Activated CD4-positive, alpha-beta T cell treated with anti-CD3 and anti-CD28 coated beads for 24 hours (primary cell): ENCODE measurements around the gene SLC25A43.
"Not testable (repeated sequence)": the region's sequence is repeated elsewhere in the genome, so short reads cannot be mapped to it uniquely, and the experiment has no call there.

Source experiments
- DNase-seq, 2 donors: peaks; one replicate each; pipeline ENCODE4 v3.0.0-alpha.2; 2020; ENCODE audit warnings: low read depth in 2 of 2

The SLC25A43 gene

GRCh38 chrX:119398974-119399771 is at the start of gene SLC25A43:
TSS of gene SLC25A43 (plus strand) at chrX:119399336. CDS start at chrX:119399404, 68 bp downstream.
- DNase-seq, result no peak

- no peak for DNase-seq
Measured at GRCh38 chrX:119359618-119360382, 39.3 kb upstream of the SLC25A43 start.

GRCh38 chrX:119361451-119361850 is 37.7 kb upstream of the SLC25A43 start:
- not testable (repeated sequence) for DNase-seq

- not testable (repeated sequence) for DNase-seq
Measured at GRCh38 chrX:119362074-119362473, 37.1 kb upstream of the SLC25A43 start.

- DNase-seq, result no peak
Measured at GRCh38 chrX:119363391-119363790, 35.7 kb upstream of the SLC25A43 start.

GRCh38 chrX:119371861-119372260 is 27.3 kb upstream of the SLC25A43 start:
- DNase-seq, result not testable (repeated sequence)

- no peak for DNase-seq
Measured at GRCh38 chrX:119374736-119375135, 24.4 kb upstream of the SLC25A43 start.

- no peak for DNase-seq
Measured at GRCh38 chrX:119375561-119375960, 23.6 kb upstream of the SLC25A43 start.

GRCh38 chrX:119376312-119376711 is 22.8 kb upstream of the SLC25A43 start:
- no peak for DNase-seq

GRCh38 chrX:119381349-119381944 is 17.7 kb upstream of the SLC25A43 start:
- DNase-seq, result no peak

GRCh38 chrX:119382606-119383005 is 16.5 kb upstream of the SLC25A43 start:
- DNase-seq, result no peak

GRCh38 chrX:119386685-119387084 is 12.5 kb upstream of the SLC25A43 start:
- not testable (repeated sequence) for DNase-seq

GRCh38 chrX:119387426-119387825 is 11.7 kb upstream of the SLC25A43 start:
- not testable (repeated sequence) for DNase-seq

GRCh38 chrX:119389214-119389613 is 9.9 kb upstream of the SLC25A43 start:
- no peak for DNase-seq

- DNase-seq, result no peak
Measured at GRCh38 chrX:119389871-119390501, 9.2 kb upstream of the SLC25A43 start.

GRCh38 chrX:119391279-119391678 is 7.9 kb upstream of the SLC25A43 start:
- DNase-seq, result no peak

- no peak for DNase-seq
Measured at GRCh38 chrX:119393144-119393543, 6.0 kb upstream of the SLC25A43 start.

GRCh38 chrX:119398587-119398973 is 556 bp upstream of the SLC25A43 start:
- no peak for DNase-seq

GRCh38 chrX:119399772-119400101 is 601 bp downstream of the SLC25A43 start:
- DNase-seq, result no peak

- no peak for DNase-seq
Measured at GRCh38 chrX:119401569-119401968, 2.4 kb downstream of the SLC25A43 start.

- DNase-seq, result no peak
Measured at GRCh38 chrX:119402588-119402987, 3.5 kb downstream of the SLC25A43 start.

GRCh38 chrX:119406776-119407175 is 7.6 kb downstream of the SLC25A43 start:
- DNase-seq, result no peak
